Measurements from ENCODE around the gene FSTL1. TPM values are rescaled to one million over a fixed set of nuclear protein-coding genes. Genes with fewer than 3 reads are reported as not detected.

The FSTL1 gene
- total and polyA plus RNA-seq, 2 of the 8 experiments (the other 6 are each of a cell fraction or from before 2014, with no cell fraction given) = 158 to 516 TPM

DNA sequence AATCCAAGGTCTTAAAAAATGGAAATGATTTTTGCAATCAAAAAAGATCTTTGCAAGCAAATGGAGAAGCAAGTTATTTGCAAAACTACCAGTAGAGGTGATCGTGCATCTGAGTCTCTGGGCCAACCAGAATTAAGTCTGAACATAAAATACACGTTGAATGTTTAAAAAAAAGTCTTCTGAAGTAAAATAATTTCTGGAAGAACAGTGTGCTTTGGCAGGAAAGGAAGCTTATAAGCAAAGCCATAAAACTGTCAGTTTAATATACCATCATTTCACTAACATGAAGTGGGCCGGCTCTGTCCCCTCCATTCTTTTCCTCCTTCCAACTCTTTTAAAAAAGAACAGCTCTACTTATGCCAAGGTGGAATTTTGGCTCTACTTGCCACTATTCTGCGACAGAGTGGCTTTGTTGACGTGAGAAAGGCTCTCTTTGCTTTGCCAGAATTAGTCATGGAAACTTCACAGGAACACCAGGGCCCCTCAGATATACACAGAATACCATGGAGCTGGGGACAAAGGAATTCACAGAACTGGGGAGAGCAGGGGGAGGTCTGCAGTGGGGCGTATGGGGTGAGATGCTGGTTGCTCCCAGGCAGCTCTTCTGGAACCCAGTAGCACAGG, 29.8 kb downstream of the FSTL1 start:
- ChIA-PET CTCF (ENCODE audit: partially characterized antibody) (interaction anchor here (0.7 to 23.6 kb wide), 17 partner anchors 9 to 373 kb away, joined by 3 to 294 read pairs (median 5); partner anchors contain the start of gene FSTL1), POLR2A (ENCODE audit: partially characterized antibody) (interaction anchor here (0.7 to 21.2 kb wide), 4 partner anchors 12 to 138 kb away, joined by 3 to 299 read pairs (median 4); partner anchors contain the start of gene FSTL1)
- no peak overlapping the region for H3K27ac ChIP-seq (ENCODE audit: low read depth, low read length)
- peaks cover 2 to 8% of the 10 kb centered on the region in 2 experiments for H4K20me1 ChIP-seq (replicated peaks in 1 of 2; ENCODE audit: control insufficient read depth in 1 of 2, insufficient read depth in 2 of 2, low read length in 2 of 2)
- H3K9ac ChIP-seq (replicated peaks in 1 of 4; ENCODE audit: extremely low read depth in 1 of 4, low read depth in 3 of 4, low read length in 3 of 4) = no peak overlapping the region
- no peak overlapping the region for H2AFZ ChIP-seq (ENCODE audit: low read length)
- H2BK12ac ChIP-seq (ENCODE audit: low read depth, low read length) = no peak overlapping the region
- no peak overlapping the region for H2BK20ac ChIP-seq (ENCODE audit: low read length)
- H2AK5ac ChIP-seq (ENCODE audit: low read depth, low read length) = no peak overlapping the region
- FAIRE-seq = no peak
- H4K5ac ChIP-seq (ENCODE audit: insufficient read length, low read depth, low read length) = no peak overlapping the region
- H3K4me2 ChIP-seq (ENCODE audit: insufficient read depth in 1 of 2, low read depth in 2 of 2, low read length in 2 of 2) = no peak overlapping the region
- peaks cover 0 to 14% of the 10 kb centered on the region in 2 experiments; a peak in 2 of 4 replicates for H3K79me2 ChIP-seq (ENCODE audit: control insufficient read depth in 1 of 2, insufficient read depth in 2 of 2, low read length in 2 of 2)
- no peak overlapping the region for H3K4me3 ChIP-seq (ENCODE audit: extremely low read depth in 1 of 4, insufficient read depth in 2 of 4, low read depth in 3 of 4, low read length in 4 of 4)
- H3K56ac ChIP-seq (replicated peaks; ENCODE audit: insufficient read length, low read depth, low read length) = no peak overlapping the region
- 83% methylated on average over 6 of the region's 6 CpGs; no CpG with 5 or more reads in 1 of the 2 experiments for WGBS, 2 experiments (ENCODE audit: extremely low coverage in 1 of 2, insufficient coverage in 1 of 2, insufficient read length in 1 of 2, insufficient replicate concordance in 2 of 2, low coverage in 1 of 2, low lambda C conversion rate in 2 of 2, missing lambda C conversion rate in 1 of 2)
- H3K23me2 ChIP-seq (ENCODE audit: low read depth, low read length) = no peaks in the 10 kb centered on the region
- no peak overlapping the region for H4K8ac ChIP-seq (ENCODE audit: extremely low read depth, insufficient read depth, low read length)
- H3K4ac ChIP-seq (replicated peaks; ENCODE audit: insufficient read length, low read depth, low read length) = no peak overlapping the region
- no peak overlapping the region for H3K14ac ChIP-seq (ENCODE audit: insufficient read length)
- no peaks in the 10 kb centered on the region for H3K27me3 ChIP-seq (replicated peaks in 1 of 4; ENCODE audit: control insufficient read depth in 3 of 4, extremely low read depth in 1 of 4, insufficient read depth in 3 of 4, low read length in 3 of 4)
- H3K9me3 ChIP-seq (ENCODE audit: insufficient read depth in 2 of 2, low read depth in 1 of 2, low read length in 1 of 2) = no peaks in the 10 kb centered on the region
- H3K23ac ChIP-seq (ENCODE audit: insufficient read length) = no peak overlapping the region
- H2BK15ac ChIP-seq (ENCODE audit: low read length) = no peak overlapping the region
- H2BK120ac ChIP-seq (replicated peaks; ENCODE audit: low read depth, low read length) = no peak overlapping the region
- H2BK5ac ChIP-seq (ENCODE audit: low read depth, low read length) = no peak overlapping the region
- peaks cover 0 to 13% (median 9%) of the 10 kb centered on the region in 4 experiments; a peak in 6 of 7 replicates for H3K4me1 ChIP-seq (replicated peaks in 1 of 4; ENCODE audit: control insufficient read depth in 3 of 4, insufficient read depth in 4 of 4, low read length in 3 of 4)
- H3K18ac ChIP-seq (ENCODE audit: extremely low read depth, low read length) = no peak overlapping the region
- H3K79me1 ChIP-seq (ENCODE audit: low read depth, low read length) = 0 out of 2 replicates have a peak, but pooled peaks cover 3% of the 10 kb centered on the region
- H3K36me3 ChIP-seq (ENCODE audit: control insufficient read depth in 2 of 4, insufficient read depth in 4 of 4, low read length in 3 of 4) = peaks cover 3 to 8% (median 4%) of the 10 kb centered on the region in 4 experiments; a peak in 6 of 8 replicates
- DNase-seq (ENCODE audit: low read depth in 1 of 2, low spot score in 2 of 2) = no peak
- no peak overlapping the region for H4K91ac ChIP-seq (replicated peaks; ENCODE audit: insufficient read length, low read length)
- no peak for TF ChIP-seq SUZ12 (IDR thresholded peaks at IDR 0.05; ENCODE audit: low read length)
- TF ChIP-seq, protein P1, sequence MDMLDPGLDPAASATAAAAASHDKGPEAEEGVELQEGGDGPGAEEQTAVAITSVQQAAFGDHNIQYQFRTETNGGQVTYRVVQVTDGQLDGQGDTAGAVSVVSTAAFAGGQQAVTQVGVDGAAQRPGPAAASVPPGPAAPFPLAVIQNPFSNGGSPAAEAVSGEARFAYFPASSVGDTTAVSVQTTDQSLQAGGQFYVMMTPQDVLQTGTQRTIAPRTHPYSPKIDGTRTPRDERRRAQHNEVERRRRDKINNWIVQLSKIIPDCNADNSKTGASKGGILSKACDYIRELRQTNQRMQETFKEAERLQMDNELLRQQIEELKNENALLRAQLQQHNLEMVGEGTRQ (IDR thresholded peaks at IDR 0.05; ENCODE audit: low read length) = no peak
- no peak for TF ChIP-seq SP2 (IDR thresholded peaks at IDR 0.05; ENCODE audit: low read length)
- no peak for TF ChIP-seq MAFK (IDR thresholded peaks at IDR 0.05; ENCODE audit: low read depth, low read length)
- no peak for TF ChIP-seq CEBPB (IDR thresholded peaks at IDR 0.05; ENCODE audit: low read depth, low read length)
- TF ChIP-seq GABPA (IDR thresholded peaks at IDR 0.05; ENCODE audit: borderline replicate concordance, insufficient read depth, low read length) = no peak
- TF ChIP-seq TEAD4 (IDR thresholded peaks at IDR 0.05; ENCODE audit: low read depth, low read length) = no peak
- no peak for TF ChIP-seq BCL11A (IDR thresholded peaks at IDR 0.05; ENCODE audit: low read depth in 2 of 2, low read length in 2 of 2)
- TF ChIP-seq FOSL1 (IDR thresholded peaks at IDR 0.05; ENCODE audit: insufficient read depth, low read depth, low read length) = no peak
- no peak for TF ChIP-seq TAF1 (IDR thresholded peaks at IDR 0.05; ENCODE audit: low read depth, low read length)
- no peak for TF ChIP-seq TCF12 (IDR thresholded peaks at IDR 0.05; ENCODE audit: low read depth, low read length)
- no peak for TF ChIP-seq RFX5 (IDR thresholded peaks at IDR 0.05; ENCODE audit: borderline replicate concordance, low read depth, low read length)
